Sigmoid colon (tissue), 7 donors: ENCODE data around the gene PZP. TPM values are rescaled to one million over a fixed set of nuclear protein-coding genes. Genes with fewer than 3 reads are reported as not detected.
A peak's percentile ranks its signal among the peaks of the same experiment; 100 is the strongest.
"Not testable (repeated sequence)": the region's sequence is repeated elsewhere in the genome, so short reads cannot be mapped to it uniquely, and the experiment has no call there.

ENCODE experiments used
- DNase-seq: peaks from one replicate; pipeline ENCODE4 v3.0.0-alpha.2; 2019
- H3K27ac ChIP-seq, 4 donors: fragments of 200-600 bp; sonication (generic); one replicate each; pipeline ENCODE4 v1.5.1; 2016 to 2019; ENCODE audit warnings: mild to moderate bottlenecking in 1 of 4
- H3K27me3 ChIP-seq, 3 donors: fragments of 200-600 bp; sonication (generic); one replicate each; pipeline ENCODE4 v1.5.1; 2019; ENCODE audit warnings: mild to moderate bottlenecking in 1 of 3
- H3K36me3 ChIP-seq, 4 donors: fragments of 200-600 bp; sonication (generic); one replicate each; pipeline ENCODE4 v1.5.1; 2016 to 2019
- H3K4me1 ChIP-seq, 4 donors: fragments of 200-600 bp; sonication (generic); one replicate each; pipeline ENCODE4 v1.5.1; 2017 to 2019
- H3K4me3 ChIP-seq, 4 donors: fragments of 200-600 bp; sonication (generic); one replicate each; pipeline ENCODE4 v1.5.1; 2017 to 2019; ENCODE audit warnings: mild to moderate bottlenecking in 2 of 4, moderate library complexity in 1 of 4
- H3K9me3 ChIP-seq, 4 donors: fragments of 200-600 bp in 3 of 4; sonication (generic) in 3 of 4; one replicate each; pipeline versions ENCODE4 v1.5.1 to v1.6.1; 2013 to 2019
- EP300 ChIP-seq, 4 donors: sonication (generic); formaldehyde crosslinking; IDR thresholded peaks; one replicate each; pipeline ENCODE4 v1.6.1; 2017; ENCODE audit warnings: antibody characterized with exemption in 4 of 4
- POLR2A ChIP-seq, 2 donors: fragments of 450-650 bp; IDR thresholded peaks; one replicate each; pipeline ENCODE4 v1.6.1; 2016; ENCODE audit warnings: antibody characterized with exemption in 2 of 2, mild to moderate bottlenecking in 2 of 2, moderate library complexity in 2 of 2
- POLR2AphosphoS5 ChIP-seq, 4 donors: sonication (generic); formaldehyde crosslinking; IDR thresholded peaks; one replicate each; pipeline ENCODE4 v1.6.1; 2017; ENCODE audit warnings: antibody characterized with exemption in 4 of 4
- WGBS, 2 donors: extraction: QIAGEN DNeasy Blood & Tissue Kit; methylation state at CpG; one replicate each; pipeline ENCODE4 v1.1.7; 2013; 5-methylcytosine and 5-hydroxymethylcytosine counted together
- intact Hi-C: fragments of 100-400 bp; cut with DNase I; formaldehyde crosslinking; loops from one replicate; pipeline ENCODE4 v1.15.1; 2023
- polyA plus RNA-seq, 3 donors: library from polyadenylated mRNA; stranded (reverse); fragments of 200-250 nt; gene quantifications; one replicate each; pipeline ENCODE4 v1.2.3, GENCODE V29; 2013
- total RNA-seq, 4 donors: library from RNA; depleted of rRNA; stranded (reverse); fragments of >200 nt; gene quantifications; one replicate each; pipeline ENCODE4 v1.1.0, GENCODE V29; 2016
- TF ChIP-seq, protein P1 (sequence below), 4 experiments: fragments of 450-650 bp in 3 of 4; fragments of 200-600 bp in 1 of 4; IDR thresholded peaks; one replicate each; pipeline ENCODE4 v1.5.1; 2016 to 2019; ENCODE audit warnings: antibody characterized with exemption in 4 of 4, mild to moderate bottlenecking in 3 of 4, moderate library complexity in 2 of 4
- donor health status: healthy with polysubstance abuse.
- donor health status: Bipolar disorder and iron deficiency.
- donor health status: healthy.

PZP gene
- total and polyA plus RNA-seq, 7 donors: 0.07 to 0.28 TPM; not detected in 5

DNA sequence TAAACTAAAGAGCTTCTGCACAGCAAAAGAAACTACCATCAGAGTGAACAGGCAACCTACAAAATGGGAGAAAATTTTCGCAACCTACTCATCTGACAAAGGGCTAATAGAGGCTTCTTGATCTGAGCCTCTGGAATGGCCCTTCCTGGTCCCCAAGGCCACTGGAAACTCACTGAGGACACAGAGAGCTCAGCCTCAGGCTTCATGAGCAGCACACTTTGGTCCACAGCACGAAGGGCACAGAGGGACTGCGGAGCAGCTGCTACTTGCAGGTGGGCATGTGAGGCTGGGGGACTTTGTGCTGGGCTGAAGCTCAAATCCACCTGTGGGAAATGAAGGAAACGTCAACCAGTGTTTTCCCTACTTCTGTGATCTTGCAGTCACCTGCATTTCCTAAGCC is 27.4 kb downstream of the PZP start:
- Histone ChIP-seq H3K4me1 (no peaks in the 10 kb centered on the region), H3K4me3 (no peak overlapping the region), H3K27ac (no peak overlapping the region), H3K36me3 (no peaks in the 10 kb centered on the region), H3K9me3 (no peaks in the 10 kb centered on the region), H3K27me3 (no peaks in the 10 kb centered on the region)
- DNase-seq: no peak
- intact Hi-C loops: no loop called here
- TF ChIP-seq, protein P1, sequence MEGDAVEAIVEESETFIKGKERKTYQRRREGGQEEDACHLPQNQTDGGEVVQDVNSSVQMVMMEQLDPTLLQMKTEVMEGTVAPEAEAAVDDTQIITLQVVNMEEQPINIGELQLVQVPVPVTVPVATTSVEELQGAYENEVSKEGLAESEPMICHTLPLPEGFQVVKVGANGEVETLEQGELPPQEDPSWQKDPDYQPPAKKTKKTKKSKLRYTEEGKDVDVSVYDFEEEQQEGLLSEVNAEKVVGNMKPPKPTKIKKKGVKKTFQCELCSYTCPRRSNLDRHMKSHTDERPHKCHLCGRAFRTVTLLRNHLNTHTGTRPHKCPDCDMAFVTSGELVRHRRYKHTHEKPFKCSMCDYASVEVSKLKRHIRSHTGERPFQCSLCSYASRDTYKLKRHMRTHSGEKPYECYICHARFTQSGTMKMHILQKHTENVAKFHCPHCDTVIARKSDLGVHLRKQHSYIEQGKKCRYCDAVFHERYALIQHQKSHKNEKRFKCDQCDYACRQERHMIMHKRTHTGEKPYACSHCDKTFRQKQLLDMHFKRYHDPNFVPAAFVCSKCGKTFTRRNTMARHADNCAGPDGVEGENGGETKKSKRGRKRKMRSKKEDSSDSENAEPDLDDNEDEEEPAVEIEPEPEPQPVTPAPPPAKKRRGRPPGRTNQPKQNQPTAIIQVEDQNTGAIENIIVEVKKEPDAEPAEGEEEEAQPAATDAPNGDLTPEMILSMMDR (IDR thresholded peaks at IDR 0.05): no peak
- no peak for TF ChIP-seq EP300 (IDR thresholded peaks at IDR 0.05)
- TF ChIP-seq POLR2A (IDR thresholded peaks at IDR 0.05): no peak
- TF ChIP-seq POLR2AphosphoS5 (IDR thresholded peaks at IDR 0.05): no peak
- WGBS, 2 donors: 79 to 88% methylated on average over 4 of the region's 4 CpGs

DNA sequence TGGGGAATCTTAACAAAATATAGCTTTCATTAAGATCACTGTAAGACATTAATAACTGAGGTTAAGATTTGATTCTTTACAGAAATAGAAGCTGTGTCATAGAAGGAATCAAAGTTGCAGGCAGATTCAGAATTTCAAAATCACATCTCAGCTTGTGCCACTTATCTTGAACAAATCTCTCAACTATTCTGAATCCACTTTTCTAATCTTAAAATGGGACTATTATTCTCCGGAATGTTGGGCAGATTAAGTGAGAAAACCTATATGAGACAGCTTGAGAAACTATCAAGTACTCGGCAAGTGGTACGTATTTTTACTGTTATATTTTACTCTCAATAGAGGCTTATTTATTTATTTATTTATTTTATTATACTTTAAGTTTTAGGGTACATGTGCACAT is 28.4 kb downstream of the PZP start:
- intact Hi-C loops: no loop called here
- WGBS, 2 donors: 95 to 97% methylated on average over 3 of the region's 3 CpGs
- TF ChIP-seq POLR2AphosphoS5 (IDR thresholded peaks at IDR 0.05) (no peak), POLR2A (IDR thresholded peaks at IDR 0.05) (no peak), EP300 (IDR thresholded peaks at IDR 0.05) (no peak)
- TF ChIP-seq, protein P1 (IDR thresholded peaks at IDR 0.05): no peak

DNA sequence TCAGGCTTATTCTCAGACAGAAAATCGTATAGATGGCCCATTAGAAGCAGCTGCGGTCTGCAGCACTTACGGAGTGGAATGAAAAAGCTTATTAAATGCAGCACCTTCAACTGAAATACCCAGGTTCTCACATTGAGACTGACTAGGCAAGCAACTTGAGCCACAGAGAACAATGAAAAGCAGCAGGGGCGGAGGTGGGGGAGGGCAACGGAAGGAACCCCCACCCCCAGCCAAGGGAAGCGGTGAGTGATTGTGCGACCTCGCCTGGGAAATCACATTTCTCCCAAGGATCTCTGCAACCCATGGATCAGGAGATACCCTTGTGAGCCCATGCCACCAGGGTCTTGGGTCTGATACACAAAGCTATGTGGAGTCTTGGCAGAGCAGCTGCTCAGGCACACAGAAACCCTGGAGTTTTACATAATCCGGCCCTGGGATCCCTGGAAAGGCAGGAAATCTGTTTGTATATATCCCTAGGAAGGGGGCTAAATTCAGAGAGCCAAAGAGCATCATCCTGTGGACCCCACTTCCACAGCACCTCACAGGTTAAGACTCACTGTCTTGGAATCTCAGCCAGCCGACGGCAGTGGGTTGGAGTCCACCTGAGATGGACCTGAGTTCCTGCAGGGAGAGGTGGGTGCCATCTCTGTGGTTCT is 38.1 kb downstream of the PZP start:
- TF ChIP-seq, protein P1 (IDR thresholded peaks at IDR 0.05): no peak
- intact Hi-C loops: no loop called here
- no peaks in the 10 kb centered on the region for H3K9me3 ChIP-seq
- no peak overlapping the region for H3K4me3 ChIP-seq
- H3K27ac ChIP-seq: no peak overlapping the region
- no peaks in the 10 kb centered on the region for H3K27me3 ChIP-seq
- no peak for DNase-seq
- H3K36me3 ChIP-seq: no peaks in the 10 kb centered on the region
- no peaks in the 10 kb centered on the region for H3K4me1 ChIP-seq
- WGBS, 2 donors: 80 to 84% methylated on average over 11 of the region's 11 CpGs

More for the DNA sequence above, 28.4 kb downstream of the PZP start:
- no peaks in the 10 kb centered on the region for H3K9me3 ChIP-seq
- no peaks in the 10 kb centered on the region for H3K36me3 ChIP-seq
- H3K4me1 ChIP-seq: no peaks in the 10 kb centered on the region
- no peak for DNase-seq
- H3K27ac ChIP-seq: no peak overlapping the region
- H3K27me3 ChIP-seq: no peaks in the 10 kb centered on the region
- no peak overlapping the region for H3K4me3 ChIP-seq

DNA sequence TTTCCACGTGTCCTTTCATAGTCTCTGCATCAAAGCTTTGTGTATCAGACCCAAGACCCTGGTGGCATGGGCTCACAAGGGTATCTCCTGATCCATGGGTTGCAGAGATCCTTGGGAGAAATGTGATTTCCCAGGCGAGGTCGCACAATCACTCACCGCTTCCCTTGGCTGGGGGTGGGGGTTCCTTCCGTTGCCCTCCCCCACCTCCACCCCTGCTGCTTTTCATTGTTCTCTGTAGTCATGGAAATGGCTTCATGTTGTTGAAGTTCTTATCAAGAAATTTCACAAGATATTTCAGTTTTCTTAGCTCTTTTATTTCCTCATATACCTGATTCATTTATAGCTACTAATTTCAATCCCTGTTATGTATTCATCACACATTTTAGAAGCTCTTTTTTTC is 40.9 kb downstream of the PZP start:
- intact Hi-C loops, H3K27me3 ChIP-seq, DNase-seq, H3K4me3 ChIP-seq, H3K4me1 ChIP-seq, H3K9me3 ChIP-seq, H3K27ac ChIP-seq, H3K36me3 ChIP-seq: not testable (repeated sequence)
- WGBS, 2 donors: 79 to 81% methylated on average over 3 to 4 of the region's 5 CpGs

DNA sequence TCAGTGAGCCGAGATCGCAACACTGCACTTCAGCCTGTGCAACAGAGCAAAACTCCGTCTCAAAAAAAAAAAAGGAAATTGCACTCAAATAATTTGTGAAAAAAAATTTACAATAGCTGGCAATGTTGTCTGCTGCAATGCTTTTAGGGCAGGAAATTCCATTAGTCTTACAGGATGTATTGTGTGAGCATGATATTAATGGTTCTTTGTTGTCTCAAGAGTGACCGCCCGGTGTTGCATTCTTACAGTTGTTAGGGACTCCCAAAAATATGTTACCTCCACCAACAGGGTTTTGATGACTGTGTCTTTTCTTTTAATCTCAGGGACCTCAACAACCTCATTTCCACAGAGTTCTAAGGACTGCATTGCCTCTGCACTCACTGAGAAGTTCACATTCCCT is 44.8 kb downstream of the PZP start:
- TF ChIP-seq POLR2AphosphoS5 (IDR thresholded peaks at IDR 0.05) (peak in 1 of 4 donors; percentile 14), POLR2A (IDR thresholded peaks at IDR 0.05) (no peak)
- no peaks in the 10 kb centered on the region for H3K4me1 ChIP-seq
- no peaks in the 10 kb centered on the region for H3K9me3 ChIP-seq
- no peaks in the 10 kb centered on the region for H3K27me3 ChIP-seq
- H3K27ac ChIP-seq: peak overlapping the region in 1 of 4 donors; percentile 46
- H3K36me3 ChIP-seq: no peaks in the 10 kb centered on the region
- no peak for DNase-seq
- WGBS, 2 donors: 89% methylated on average over 5 of the region's 5 CpGs
- intact Hi-C loops: no loop called here
- no peak overlapping the region for H3K4me3 ChIP-seq

DNA sequence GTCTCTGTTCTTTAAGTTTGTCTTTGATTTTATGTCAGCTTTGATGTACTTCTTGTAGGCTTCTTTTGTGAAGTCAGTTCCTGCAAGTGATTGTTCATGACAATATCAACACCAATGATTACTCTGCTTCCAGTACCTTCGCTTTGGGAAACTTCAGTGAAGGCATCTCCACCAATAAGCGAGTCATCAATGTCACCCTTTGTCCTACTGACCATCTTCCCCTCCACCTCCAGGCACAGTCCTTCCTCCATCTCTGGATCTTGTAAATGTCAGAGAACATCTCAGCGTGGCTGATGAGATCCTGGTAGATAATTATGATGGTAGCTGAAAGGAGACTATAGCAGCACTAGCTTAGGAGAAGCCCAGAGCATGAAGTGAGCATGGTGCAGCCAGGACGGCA is 52.1 kb downstream of the PZP start:
- Histone ChIP-seq H3K9me3 (no peaks in the 10 kb centered on the region), H3K36me3 (no peaks in the 10 kb centered on the region), H3K4me1 (no peaks in the 10 kb centered on the region), H3K27ac (no peak overlapping the region), H3K4me3 (no peak overlapping the region), H3K27me3 (no peaks in the 10 kb centered on the region)
- intact Hi-C loops: no loop called here
- TF ChIP-seq EP300 (IDR thresholded peaks at IDR 0.05): no peak
- TF ChIP-seq POLR2AphosphoS5 (IDR thresholded peaks at IDR 0.05): no peak
- no peak for TF ChIP-seq POLR2A (IDR thresholded peaks at IDR 0.05)
- TF ChIP-seq, protein P1 (IDR thresholded peaks at IDR 0.05): no peak
- no peak for DNase-seq
- WGBS, 2 donors: 68 to 81% methylated on average over 4 of the region's 4 CpGs
